Activated T-cell treated with anti-CD3 and anti-CD28 coated beads, Interleukin-2, amount 50 U/mL, for 4 hours (primary cell): ENCODE results near the gene PPDPF. TPM values are rescaled to one million over a fixed set of nuclear protein-coding genes. Genes with fewer than 3 reads are reported as not detected.
"Not testable (repeated sequence)": the region's sequence is repeated elsewhere in the genome, so short reads cannot be mapped to it uniquely, and the experiment has no call there.

Source experiments
- ATAC-seq, 2 donors: fragments of 200-7000 bp; cut with Tn5 transposase; one replicate each; pipeline ENCODE4 v1.10.0; 2021
- DNase-seq: peaks from one replicate; pipeline ENCODE4 v3.0.0-alpha.2; 2020
- H3K27me3 Mint-ChIP-seq: one replicate; pipeline ENCODE4 v1.8.0; 2021; ENCODE audit warnings: low read depth, mixed read lengths
- H3K36me3 Mint-ChIP-seq: one replicate; pipeline ENCODE4 v1.8.0; 2022; ENCODE audit warnings: mixed read lengths; ENCODE audit not compliant: insufficient read depth
- H3K4me1 Mint-ChIP-seq: one replicate; pipeline ENCODE4 v1.8.0; 2021; ENCODE audit warnings: low read depth, mixed read lengths
- H3K4me3 Mint-ChIP-seq: one replicate; pipeline ENCODE4 v1.8.0; 2021; ENCODE audit warnings: mild to moderate bottlenecking, moderate library complexity, mixed read lengths
- H3K9me3 Mint-ChIP-seq: one replicate; pipeline ENCODE4 v1.8.0; 2021; ENCODE audit warnings: mixed read lengths
- total RNA-seq, 3 donors: library from RNA; stranded (reverse); gene quantifications; one replicate each; pipeline ENCODE4 v1.2.1, GENCODE V29; 2021

Gene PPDPF
- total RNA-seq, 3 donors from 2014 or later: 137 to 171 (median 165) TPM

- Mint-ChIP-seq H3K36me3 (peaks cover 5% of the 10 kb centered on the region), H3K27me3 (no peaks in the 10 kb centered on the region), H3K4me1 (peaks cover 20% of the 10 kb centered on the region), H3K4me3 (no peak overlapping the region), H3K9me3 (no peaks in the 10 kb centered on the region)
- ATAC-seq (no peak), DNase-seq (no peak)
Measured at GRCh38 chr20:63567136-63567385, 46.5 kb downstream of the PPDPF start.

DNA sequence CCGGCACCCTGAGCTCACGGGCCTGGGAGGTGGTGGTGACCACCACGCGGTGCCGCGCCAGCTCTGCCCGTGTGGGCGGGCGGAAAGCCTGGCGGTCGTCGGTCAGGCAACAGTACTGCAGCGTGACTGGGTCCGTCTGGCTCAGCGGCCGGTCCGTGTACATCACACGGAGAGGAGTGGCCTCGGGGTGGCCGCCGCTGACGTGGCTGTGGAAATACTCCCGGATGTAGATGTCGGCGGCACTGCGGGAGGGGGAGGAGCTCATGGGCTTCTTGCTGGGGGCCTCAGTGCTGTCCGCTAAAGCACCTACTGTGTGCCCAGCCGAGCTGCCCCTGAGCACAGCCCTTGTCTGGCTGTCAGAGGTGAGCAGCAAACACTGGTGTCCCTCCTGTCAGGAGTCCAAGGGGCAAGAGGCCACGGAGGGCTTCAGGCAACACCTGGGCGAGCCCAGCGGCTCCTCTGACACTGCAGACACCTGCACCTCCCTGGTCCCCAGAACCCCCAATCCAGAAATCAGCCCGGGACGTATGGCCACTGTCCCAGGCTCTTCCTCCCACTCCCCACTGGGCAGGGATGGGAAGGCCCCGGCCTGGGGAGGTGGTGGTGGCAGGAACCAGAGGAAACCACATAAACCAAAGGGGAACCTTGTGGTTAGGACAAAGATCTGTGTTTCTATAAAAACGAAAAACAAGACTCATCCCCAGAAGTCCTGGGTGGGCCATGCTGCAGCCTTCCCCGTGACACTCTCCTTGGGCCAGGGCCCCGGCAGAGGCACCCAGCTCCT lies 47.0 kb downstream of the PPDPF start:
- H3K4me1 Mint-ChIP-seq: peaks cover 20% of the 10 kb centered on the region
- no peaks in the 10 kb centered on the region for H3K27me3 Mint-ChIP-seq
- ATAC-seq: peak; percentile 88 to 89

DNA sequence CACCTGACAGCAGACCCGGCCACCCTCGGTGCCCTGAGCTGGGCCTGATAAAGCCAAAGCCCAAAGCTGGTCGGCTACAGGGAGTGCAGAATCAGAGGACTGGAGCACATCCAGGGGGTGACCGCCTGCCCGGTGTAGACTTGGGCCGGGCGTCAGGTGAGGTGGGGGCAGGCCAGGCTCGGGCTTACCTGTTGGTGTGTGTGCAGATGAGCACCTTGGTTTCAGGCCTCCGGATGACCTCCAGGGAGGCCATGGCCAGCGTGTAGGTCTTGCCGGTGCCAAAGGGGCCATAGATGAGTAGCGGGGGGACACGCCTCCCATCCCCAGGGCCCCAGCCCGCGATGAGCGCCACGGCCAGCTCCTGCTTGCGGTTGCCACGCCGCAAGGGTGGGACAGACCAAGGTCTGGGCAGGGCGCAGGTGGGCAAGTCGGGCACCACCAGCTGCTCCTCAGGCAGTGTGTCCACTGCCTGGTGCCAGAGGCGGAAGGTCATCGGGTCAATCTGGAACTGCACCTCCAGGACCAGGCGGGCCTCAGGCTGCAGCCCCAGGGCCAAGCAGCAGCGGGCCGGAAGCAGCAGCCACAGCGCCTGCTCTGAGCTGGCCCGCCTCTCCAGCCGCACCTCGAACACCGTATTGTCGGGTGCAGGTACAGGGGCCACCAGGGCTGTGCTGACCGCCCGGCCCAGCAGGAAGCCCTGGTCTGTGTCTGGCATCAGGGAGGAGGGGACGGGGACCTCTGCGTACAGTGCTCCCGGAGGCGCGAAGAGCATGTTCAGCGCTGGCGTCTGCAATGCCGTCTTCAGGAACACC lies 47.8 kb downstream of the PPDPF start:
- H3K9me3 Mint-ChIP-seq: no peaks in the 10 kb centered on the region
- ATAC-seq (peak; percentile 13 to 25), DNase-seq (no peak)
- no peaks in the 10 kb centered on the region for H3K27me3 Mint-ChIP-seq
- H3K4me3 Mint-ChIP-seq: peak overlapping the region; percentile 60
- H3K4me1 Mint-ChIP-seq: peaks cover 20% of the 10 kb centered on the region
- peaks cover 5% of the 10 kb centered on the region for H3K36me3 Mint-ChIP-seq

More for the DNA sequence above, 47.0 kb downstream of the PPDPF start:
- DNase-seq: peak; percentile 40
- H3K9me3 Mint-ChIP-seq: no peaks in the 10 kb centered on the region
- H3K4me3 Mint-ChIP-seq: peak overlapping the region; percentile 60
- H3K36me3 Mint-ChIP-seq: peaks cover 5% of the 10 kb centered on the region

DNA sequence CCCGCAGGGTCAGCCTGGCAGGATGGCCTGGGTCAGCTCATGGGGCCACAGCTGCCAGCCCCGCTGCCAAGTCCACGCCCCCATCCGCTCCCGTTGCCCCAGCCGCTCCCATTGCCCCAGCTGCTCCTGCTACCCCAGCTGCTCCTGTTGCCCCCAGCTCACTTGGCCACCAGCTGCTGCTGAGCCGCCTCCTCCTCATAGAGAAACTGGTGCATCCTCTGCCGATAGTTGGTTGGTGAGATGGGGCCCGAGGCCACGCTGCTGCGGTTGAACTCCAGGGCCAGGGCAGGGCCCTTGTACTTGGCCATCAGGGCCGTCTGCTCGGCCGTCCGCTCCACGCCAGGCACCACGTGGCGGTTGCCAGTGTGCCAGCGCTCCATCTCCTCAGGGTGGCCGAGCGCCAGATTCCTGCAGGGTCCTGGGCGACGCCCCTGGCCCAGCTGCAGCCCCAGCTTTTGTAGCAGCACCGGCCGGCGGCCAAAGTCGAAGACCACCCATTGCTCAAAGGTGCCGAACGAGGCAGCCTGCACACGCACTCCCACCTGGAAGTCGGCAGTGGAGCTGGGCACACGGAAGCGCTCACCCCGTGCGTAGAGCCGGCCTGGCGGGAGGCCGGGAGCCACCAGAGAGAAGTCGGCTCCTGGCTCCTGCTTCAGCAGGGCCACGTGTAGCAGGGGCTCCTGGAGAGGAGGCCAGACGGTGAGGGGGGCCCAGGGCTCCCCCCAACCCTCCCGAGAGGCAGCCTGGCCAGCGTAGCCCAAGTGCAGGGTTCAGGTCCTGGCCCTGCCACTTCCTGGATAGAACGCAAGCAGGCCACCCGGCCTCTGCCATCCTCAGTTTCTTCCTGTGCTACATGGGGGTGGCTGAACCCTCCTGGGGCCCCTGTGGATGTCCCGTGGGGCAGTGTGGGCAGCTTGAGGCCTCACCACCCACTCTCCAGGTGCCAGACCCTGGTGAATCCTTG lies 48.7 kb downstream of the PPDPF start:
- no peak for DNase-seq
- Mint-ChIP-seq H3K4me3 (peak overlapping the region; percentile 11), H3K27me3 (no peaks in the 10 kb centered on the region), H3K4me1 (peaks cover 22% of the 10 kb centered on the region), H3K36me3 (peaks cover 5% of the 10 kb centered on the region), H3K9me3 (no peaks in the 10 kb centered on the region)
- no peak for ATAC-seq

DNA sequence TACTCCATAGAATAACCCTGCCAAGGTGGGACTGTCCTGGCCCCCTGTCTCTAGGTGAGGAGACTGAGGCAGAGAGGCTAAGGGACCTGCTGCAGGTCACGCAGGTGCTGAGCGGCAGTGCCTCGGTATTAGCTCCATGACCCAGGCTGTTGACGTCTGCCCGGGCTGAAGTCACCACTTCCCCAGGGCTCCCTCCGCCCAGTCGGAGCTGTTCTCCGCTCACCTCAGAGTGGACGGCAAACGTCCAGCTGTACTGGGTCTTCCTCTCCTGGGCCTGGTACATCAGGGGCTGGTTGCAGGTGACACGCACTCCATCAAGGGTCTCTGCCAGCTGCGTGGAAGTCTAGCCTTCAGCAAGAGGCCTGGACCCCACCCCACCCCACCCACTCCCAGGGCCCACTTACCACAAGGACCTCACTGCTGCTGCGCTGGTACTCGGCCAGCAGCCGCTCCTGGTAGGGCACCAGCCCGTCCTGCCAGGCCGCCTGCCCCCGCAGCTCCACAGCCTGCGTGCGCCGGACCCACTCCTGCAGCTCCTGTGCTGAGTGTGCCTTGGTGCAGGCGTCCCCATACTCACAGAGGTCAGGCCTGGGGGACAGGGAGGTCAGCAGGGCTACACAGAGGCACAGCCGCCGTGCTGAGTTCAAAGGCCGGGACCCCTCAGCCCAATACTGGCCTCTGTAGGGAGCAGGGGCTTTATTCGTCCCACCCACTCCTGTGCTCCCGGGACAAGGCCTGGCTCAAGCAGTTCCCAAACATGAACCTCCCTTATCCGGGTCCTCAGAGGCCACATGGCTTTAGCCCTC lies 49.9 kb downstream of the PPDPF start:
- H3K36me3 Mint-ChIP-seq: peaks cover 3% of the 10 kb centered on the region
- H3K27me3 Mint-ChIP-seq: no peaks in the 10 kb centered on the region
- no peak overlapping the region for H3K4me3 Mint-ChIP-seq
- H3K9me3 Mint-ChIP-seq: no peaks in the 10 kb centered on the region
- H3K4me1 Mint-ChIP-seq: peaks cover 22% of the 10 kb centered on the region
- DNase-seq (no peak), ATAC-seq (no peak)

DNA sequence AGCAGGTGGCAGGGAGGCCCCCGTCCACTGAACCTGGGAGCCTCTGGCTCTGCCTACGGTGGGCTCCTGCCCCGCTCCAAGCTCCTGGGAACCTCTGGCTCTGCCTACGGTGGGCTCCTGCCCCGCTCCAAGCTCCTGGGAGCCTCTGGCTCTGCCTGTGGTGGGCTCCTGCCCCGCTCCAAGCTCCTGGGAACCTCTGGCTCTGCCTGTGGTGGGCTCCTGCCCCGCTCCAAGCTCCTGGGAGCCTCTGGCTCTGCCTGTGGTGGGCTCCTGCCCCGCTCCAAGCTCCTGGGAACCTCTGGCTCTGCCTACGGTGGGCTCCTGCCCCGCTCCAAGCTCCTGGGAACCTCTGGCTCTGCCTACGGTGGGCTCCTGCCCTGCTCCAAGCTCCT lies 50.5 kb downstream of the PPDPF start:
- not testable (repeated sequence) for H3K9me3 Mint-ChIP-seq, H3K27me3 Mint-ChIP-seq, H3K4me3 Mint-ChIP-seq, H3K36me3 Mint-ChIP-seq, ATAC-seq, DNase-seq
- H3K4me1 Mint-ChIP-seq: peaks cover 22% of the 10 kb centered on the region

Other genes with a start within 250 kb of the PPDPF start
- gene ARFGAP1, start 248.0 kb upstream of the PPDPF start, total RNA-seq: 100 to 1,000 TPM; 110 to 112 (median 110) TPM
- not detected for gene COL20A1, start 227.6 kb upstream of the PPDPF start, total RNA-seq
- gene CHRNA4, start 159.4 kb upstream of the PPDPF start, total RNA-seq: not detected
- gene KCNQ2, start 48.1 kb upstream of the PPDPF start, total RNA-seq: not detected
- gene EEF1A2, start 21.7 kb upstream of the PPDPF start, total RNA-seq: under 1 TPM; 0.63 to 0.96 (median 0.74) TPM
- under 1 TPM; 0.13 to 0.21 (median 0.16) TPM for gene PTK6, start 16.6 kb downstream of the PPDPF start, total RNA-seq
- gene SRMS, start 27.0 kb downstream of the PPDPF start, total RNA-seq: not detected
- under 1 TPM; 0.13 to 0.19 (median 0.18) TPM for gene FNDC11, start 33.4 kb downstream of the PPDPF start, total RNA-seq
- 10 to 100 TPM in 1 of 3 donors, 1 to 10 TPM in 2; 7.4 to 11.9 (median 7.8) TPM for gene HELZ2, start 53.5 kb downstream of the PPDPF start, total RNA-seq
- gene GMEB2, start 106.3 kb downstream of the PPDPF start, total RNA-seq: 10 to 100 TPM; 14.6 to 16.1 (median 15.1) TPM
- 10 to 100 TPM; 11.4 to 16.2 (median 12.4) TPM for gene STMN3, start 132.7 kb downstream of the PPDPF start, total RNA-seq
- 10 to 100 TPM; 50.6 to 67.7 (median 62.3) TPM for gene RTEL1, start 137.5 kb downstream of the PPDPF start, total RNA-seq
- under 1 TPM in 1 of 3 donors, not detected in 2; 0.47 TPM for gene TNFRSF6B, start 175.9 kb downstream of the PPDPF start, total RNA-seq
- gene ARFRP1, start 187.2 kb downstream of the PPDPF start, total RNA-seq: 10 to 100 TPM; 62.1 to 67.1 (median 63.5) TPM
- gene ZGPAT, start 187.3 kb downstream of the PPDPF start, total RNA-seq: 10 to 100 TPM; 38.1 to 43.9 (median 42.0) TPM
- 10 to 100 TPM in 1 of 3 donors, 1 to 10 TPM in 2; 7.1 to 10.4 (median 9.3) TPM for gene LIME1, start 215.9 kb downstream of the PPDPF start, total RNA-seq
- 10 to 100 TPM; 17.2 to 18.1 (median 17.3) TPM for gene SLC2A4RG, start 219.0 kb downstream of the PPDPF start, total RNA-seq